Activated naive CD8-positive, alpha-beta T cell treated with anti-CD3 and anti-CD28 coated beads, Interleukin-2, amount 50 U/mL, for 24 hours (primary cell): Measurements from ENCODE around the gene DFFA.
A peak's percentile ranks its signal among the peaks of the same experiment; 100 is the strongest.
"Not testable (repeated sequence)": the region's sequence is repeated elsewhere in the genome, so short reads cannot be mapped to it uniquely, and the experiment has no call there.

ENCODE experiments used
- ATAC-seq: fragments of 150-1000 bp; cut with Tn5 transposase; one replicate; pipeline ENCODE4 v1.10.0; 2021
- DNase-seq: peaks from one replicate; pipeline ENCODE4 v3.0.0; 2021
- H3K27ac Mint-ChIP-seq: one replicate; pipeline ENCODE4 v1.8.0; 2021; ENCODE audit warnings: mild to moderate bottlenecking, mixed read lengths
- H3K27me3 Mint-ChIP-seq: one replicate; pipeline ENCODE4 v1.8.0; 2021; ENCODE audit warnings: mixed read lengths
- H3K36me3 Mint-ChIP-seq: one replicate; pipeline ENCODE4 v1.8.0; 2021; ENCODE audit warnings: low read depth, mixed read lengths
- H3K4me1 Mint-ChIP-seq: one replicate; pipeline ENCODE4 v1.8.0; 2021; ENCODE audit warnings: mixed read lengths
- H3K4me3 Mint-ChIP-seq: one replicate; pipeline ENCODE4 v1.8.0; 2021; ENCODE audit warnings: mild to moderate bottlenecking, moderate library complexity, mixed read lengths
- H3K9me3 Mint-ChIP-seq: one replicate; pipeline ENCODE4 v1.8.0; 2021; ENCODE audit warnings: mixed read lengths

DFFA gene

DNA sequence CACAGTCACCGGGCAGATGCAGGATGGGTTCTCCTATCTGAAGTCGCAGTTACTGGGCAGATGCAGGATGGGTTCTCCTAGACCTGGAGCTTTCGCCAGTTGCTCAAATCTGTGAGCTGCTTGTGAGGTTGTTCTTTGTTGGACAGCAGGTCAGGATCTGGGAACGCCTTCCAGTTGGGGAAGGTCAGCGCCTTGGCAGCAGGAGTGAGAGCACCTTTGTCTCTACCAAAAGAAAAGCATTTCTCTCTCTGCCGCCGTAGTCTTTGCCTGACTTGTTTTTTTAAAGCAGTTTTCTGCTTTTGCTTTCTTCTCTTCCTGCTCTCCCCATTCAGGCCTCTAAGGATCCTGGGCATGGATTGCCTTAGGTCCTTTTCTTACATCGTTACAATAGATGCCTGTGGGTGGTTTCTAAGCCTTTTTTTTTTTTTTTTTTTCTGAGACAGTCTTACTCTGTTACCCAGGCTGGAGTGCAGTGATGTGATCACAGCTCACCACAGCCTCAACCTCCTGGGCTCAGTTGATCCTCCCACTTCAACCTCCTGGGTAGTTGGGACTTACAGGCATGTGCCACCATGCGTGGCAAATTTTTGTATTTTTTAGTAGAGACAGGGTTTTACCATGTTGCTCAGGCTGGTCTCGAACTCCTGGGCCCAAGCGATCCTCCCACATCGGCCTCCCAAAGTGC, 18.1 kb upstream of the DFFA start:
- no peak for ATAC-seq
- Mint-ChIP-seq H3K27me3 (no peaks in the 10 kb centered on the region), H3K4me3 (no peak overlapping the region), H3K27ac (no peak overlapping the region), H3K36me3 (peaks cover 6% of the 10 kb centered on the region), H3K9me3 (no peaks in the 10 kb centered on the region), H3K4me1 (peaks cover 24% of the 10 kb centered on the region)
- DNase-seq: no peak

GRCh38 chr1:10489291-10490055, 17.1 kb upstream of the DFFA start:
- peaks cover 14% of the 10 kb centered on the region for H3K4me1 Mint-ChIP-seq
- no peak overlapping the region for H3K27ac Mint-ChIP-seq
- DNase-seq (no peak), ATAC-seq (peak; percentile 54)
- H3K9me3 Mint-ChIP-seq: no peaks in the 10 kb centered on the region
- no peaks in the 10 kb centered on the region for H3K27me3 Mint-ChIP-seq
- H3K36me3 Mint-ChIP-seq: peaks cover 6% of the 10 kb centered on the region
- H3K4me3 Mint-ChIP-seq: no peak overlapping the region

- peaks cover 6% of the 10 kb centered on the region for H3K4me1 Mint-ChIP-seq
- H3K27me3 Mint-ChIP-seq: no peaks in the 10 kb centered on the region
- DNase-seq (no peak), ATAC-seq (no peak)
- no peaks in the 10 kb centered on the region for H3K9me3 Mint-ChIP-seq
- no peak overlapping the region for H3K4me3 Mint-ChIP-seq
- H3K27ac Mint-ChIP-seq: no peak overlapping the region
- peaks cover 6% of the 10 kb centered on the region for H3K36me3 Mint-ChIP-seq
Measured at GRCh38 chr1:10484521-10484920, 12.2 kb upstream of the DFFA start.

DNA sequence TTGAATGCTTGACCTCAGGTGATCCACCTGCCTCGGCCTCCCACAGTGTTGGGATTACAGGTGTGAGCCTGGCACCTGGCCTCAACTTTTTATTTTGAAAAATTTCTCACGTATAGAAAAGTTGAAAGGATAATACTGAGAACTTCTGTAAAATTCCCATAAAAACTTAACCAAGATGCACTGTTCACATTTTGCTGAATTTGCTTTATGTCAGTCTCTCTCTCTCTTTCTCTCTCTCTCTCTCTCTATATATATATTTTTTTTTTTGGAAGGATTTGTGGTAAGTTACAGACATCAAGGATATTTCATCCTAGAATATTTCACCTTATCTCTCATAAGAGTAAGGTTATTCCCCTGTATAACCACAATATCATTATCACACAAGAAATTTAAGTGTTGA, 8.3 kb upstream of the DFFA start:
- no peaks in the 10 kb centered on the region for H3K27me3 Mint-ChIP-seq
- no peak overlapping the region for H3K4me3 Mint-ChIP-seq
- peaks cover 12% of the 10 kb centered on the region for H3K4me1 Mint-ChIP-seq
- H3K27ac Mint-ChIP-seq: no peak overlapping the region
- ATAC-seq (no peak), DNase-seq (no peak)
- no peaks in the 10 kb centered on the region for H3K9me3 Mint-ChIP-seq
- H3K36me3 Mint-ChIP-seq: peaks cover 5% of the 10 kb centered on the region

GRCh38 chr1:10479296-10479695, 7.0 kb upstream of the DFFA start:
- no peak overlapping the region for H3K27ac Mint-ChIP-seq
- no peaks in the 10 kb centered on the region for H3K9me3 Mint-ChIP-seq
- H3K4me1 Mint-ChIP-seq: peaks cover 21% of the 10 kb centered on the region
- H3K36me3 Mint-ChIP-seq: peaks cover 3% of the 10 kb centered on the region
- no peak for ATAC-seq
- no peak for DNase-seq
- no peak overlapping the region for H3K4me3 Mint-ChIP-seq
- H3K27me3 Mint-ChIP-seq: no peaks in the 10 kb centered on the region

DNA sequence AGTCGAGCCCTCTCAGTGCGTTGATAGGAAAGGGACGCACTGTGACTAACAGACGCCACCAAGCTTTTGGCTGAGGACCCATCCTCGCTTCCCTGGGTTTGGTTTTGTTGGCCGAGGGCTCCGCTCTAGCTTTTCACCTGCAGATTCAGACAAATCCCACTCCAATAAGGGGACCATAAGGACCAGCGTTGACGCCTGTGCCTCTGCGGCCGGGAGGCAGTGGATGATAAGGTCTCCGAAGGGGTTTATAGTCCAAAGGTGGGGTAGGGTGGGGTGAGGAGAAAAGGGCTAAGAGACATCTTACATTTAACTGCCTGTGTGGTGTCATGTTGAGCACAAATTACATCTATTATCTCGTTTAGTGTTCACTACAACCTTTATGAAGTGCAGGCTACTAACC, 3.2 kb upstream of the DFFA start:
- Mint-ChIP-seq H3K4me1 (peaks cover 49% of the 10 kb centered on the region), H3K36me3 (peaks cover 9% of the 10 kb centered on the region), H3K9me3 (no peaks in the 10 kb centered on the region), H3K27ac (peak overlapping the region; percentile 86), H3K4me3 (peak overlapping the region; percentile 96), H3K27me3 (no peaks in the 10 kb centered on the region)
- ATAC-seq: no peak
- DNase-seq: no peak

DNA sequence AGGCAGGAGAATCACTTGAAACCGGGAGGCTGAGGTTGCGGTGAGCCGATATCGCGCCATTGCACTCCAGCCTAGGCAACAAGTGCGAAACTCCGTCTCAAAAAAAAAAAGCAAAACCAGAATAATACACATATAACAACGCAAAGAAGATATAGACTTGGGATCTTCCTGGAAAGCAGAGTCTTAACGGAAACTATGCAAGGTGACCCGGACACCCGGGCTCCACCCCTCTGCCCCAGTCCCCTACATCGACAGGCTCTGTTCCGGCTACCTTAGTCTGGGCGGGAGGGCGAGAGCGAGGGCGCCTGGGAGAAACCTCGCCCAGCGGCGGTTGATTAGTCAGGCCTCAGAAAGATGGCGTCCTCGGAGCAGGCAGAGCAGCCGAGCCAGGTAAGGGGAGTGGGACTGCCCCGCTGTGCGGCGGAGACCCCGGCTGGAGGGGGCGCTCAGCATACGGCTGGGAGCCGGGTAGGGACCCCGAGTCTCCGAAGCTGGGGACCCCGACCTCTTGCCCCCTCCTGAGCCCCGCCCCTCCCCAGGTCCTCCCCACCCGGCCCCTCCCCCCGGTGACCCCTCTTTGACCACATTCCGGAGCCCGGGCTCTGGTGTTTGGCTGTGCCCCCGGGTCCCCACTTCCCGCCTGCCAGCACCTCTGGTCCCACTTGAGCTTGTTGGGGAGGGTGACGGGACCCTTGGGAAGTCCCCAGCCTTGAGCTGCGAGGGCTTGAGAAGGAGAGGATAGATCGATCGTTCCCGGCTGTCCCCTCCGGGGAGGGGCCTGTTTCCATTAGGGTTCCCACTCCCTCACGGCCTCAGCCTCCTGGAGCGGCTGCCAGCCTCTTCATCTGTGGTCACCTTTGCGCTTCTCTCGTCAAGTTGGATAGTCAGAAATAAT, 2.5 kb upstream of the DFFA start, which contains the start of gene PEX14:
Gene PEX14, plus strand, starts transcription at position 338 of the 895 bp plus-strand sequence. Its CDS starts 17 bp downstream, at position 355.
- DNase-seq: peak; percentile 88
- no peaks in the 10 kb centered on the region for H3K9me3 Mint-ChIP-seq
- H3K4me1 Mint-ChIP-seq: peaks cover 50% of the 10 kb centered on the region
- H3K27me3 Mint-ChIP-seq: no peaks in the 10 kb centered on the region
- peak within 1 kb of the TSS; percentile 87 for H3K27ac Mint-ChIP-seq
- ATAC-seq: peak; percentile 88
- peak within 1 kb of the TSS; percentile 96 for H3K4me3 Mint-ChIP-seq
- H3K36me3 Mint-ChIP-seq: peaks cover 9% of the 10 kb centered on the region

DNA sequence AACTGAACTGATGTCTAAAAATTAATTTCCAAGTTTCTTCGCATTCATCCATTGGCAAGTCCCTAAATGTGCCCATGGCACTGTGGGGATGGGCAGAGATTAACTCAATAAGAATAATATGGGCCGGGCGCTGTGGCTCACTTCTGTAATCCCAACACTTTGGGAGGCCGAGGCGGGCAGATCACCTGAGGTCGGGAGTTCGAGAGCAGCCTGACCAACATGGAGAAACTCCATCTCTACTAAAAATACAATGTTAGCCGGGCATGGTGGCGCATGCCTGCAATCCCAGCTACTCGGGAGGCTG, 1.9 kb upstream of the DFFA start:
- H3K4me3 Mint-ChIP-seq: peak overlapping the region; percentile 96
- H3K27me3 Mint-ChIP-seq, ATAC-seq, H3K36me3 Mint-ChIP-seq, H3K9me3 Mint-ChIP-seq, DNase-seq: not testable (repeated sequence)
- peak overlapping the region; percentile 87 for H3K27ac Mint-ChIP-seq
- peaks cover 50% of the 10 kb centered on the region for H3K4me1 Mint-ChIP-seq

DNA sequence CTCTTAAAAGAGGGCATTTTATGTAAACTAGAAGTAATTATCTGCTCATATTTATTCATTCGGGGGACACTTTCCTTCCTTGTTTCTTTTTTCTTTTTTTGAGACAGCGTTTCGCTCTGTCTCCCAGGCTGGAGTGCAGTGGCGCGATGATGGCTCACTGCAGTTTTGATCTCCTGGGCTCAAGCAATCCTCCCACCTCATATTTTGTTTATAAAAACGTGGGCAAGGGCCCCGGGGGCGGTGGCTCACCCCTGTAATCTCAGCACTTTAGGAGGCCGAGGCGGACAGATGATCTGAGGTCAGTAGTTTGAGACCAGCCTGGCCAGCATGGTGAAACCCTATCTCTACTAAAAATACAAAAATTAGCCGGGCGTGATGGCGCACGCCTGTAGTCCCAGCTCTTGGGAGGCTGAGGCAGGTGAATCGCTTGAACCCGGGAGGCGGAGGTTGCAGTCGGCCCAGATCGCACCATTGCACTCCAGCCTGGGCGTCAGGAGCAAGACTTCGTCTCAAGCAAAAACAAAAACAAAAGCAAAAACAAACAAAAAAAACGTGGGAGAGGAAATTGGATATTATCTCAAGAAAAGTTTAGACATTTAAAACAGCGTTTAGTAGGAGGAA, 926 bp upstream of the DFFA start:
- no peaks in the 10 kb centered on the region for H3K9me3 Mint-ChIP-seq
- ATAC-seq (no peak), DNase-seq (no peak)
- no peaks in the 10 kb centered on the region for H3K27me3 Mint-ChIP-seq
- H3K36me3 Mint-ChIP-seq: peaks cover 17% of the 10 kb centered on the region
- peak overlapping the region; percentile 97 for H3K27ac Mint-ChIP-seq
- H3K4me1 Mint-ChIP-seq: peaks cover 50% of the 10 kb centered on the region
- peak overlapping the region; percentile 98 for H3K4me3 Mint-ChIP-seq

DNA sequence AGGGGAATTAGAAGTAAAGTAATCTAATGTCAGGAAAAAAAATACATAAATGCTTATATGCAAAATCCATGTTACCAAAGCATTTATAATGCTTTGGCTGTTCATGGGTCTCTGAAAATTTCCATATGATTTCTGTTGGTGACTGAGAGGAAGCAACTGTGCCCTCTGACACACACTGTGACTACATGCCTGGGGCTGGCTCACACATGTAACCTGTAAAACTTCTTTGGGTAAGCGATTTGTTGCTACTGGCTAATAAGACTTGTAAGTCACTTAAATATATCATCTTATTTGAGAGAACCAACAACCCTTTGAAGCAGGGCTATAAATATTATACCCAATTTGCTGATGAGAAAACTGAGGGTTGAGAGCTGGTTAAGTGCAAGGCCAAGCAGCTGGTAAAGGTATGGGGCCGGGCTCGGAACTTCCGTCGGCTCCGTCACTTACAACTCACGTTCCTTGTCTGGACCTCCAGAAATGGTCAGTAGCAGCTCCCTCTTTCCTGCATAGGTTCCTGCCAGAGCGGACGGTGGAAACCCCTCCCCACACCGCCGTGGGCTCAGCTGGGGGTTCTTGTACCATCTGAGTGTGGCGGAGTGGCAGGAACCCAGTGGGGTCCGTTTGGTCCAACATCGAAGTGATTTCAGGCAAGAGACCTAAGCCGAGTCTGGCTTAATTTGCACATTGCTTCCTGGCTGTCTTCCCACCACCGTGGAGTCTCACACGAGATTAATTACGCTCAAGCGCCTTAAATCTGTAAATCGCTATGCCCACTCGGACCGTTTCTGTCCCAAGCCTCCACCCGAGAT, 714 bp downstream of the DFFA start:
- DNase-seq (no peak), ATAC-seq (no peak)
- H3K4me1 Mint-ChIP-seq: peaks cover 48% of the 10 kb centered on the region

DNA sequence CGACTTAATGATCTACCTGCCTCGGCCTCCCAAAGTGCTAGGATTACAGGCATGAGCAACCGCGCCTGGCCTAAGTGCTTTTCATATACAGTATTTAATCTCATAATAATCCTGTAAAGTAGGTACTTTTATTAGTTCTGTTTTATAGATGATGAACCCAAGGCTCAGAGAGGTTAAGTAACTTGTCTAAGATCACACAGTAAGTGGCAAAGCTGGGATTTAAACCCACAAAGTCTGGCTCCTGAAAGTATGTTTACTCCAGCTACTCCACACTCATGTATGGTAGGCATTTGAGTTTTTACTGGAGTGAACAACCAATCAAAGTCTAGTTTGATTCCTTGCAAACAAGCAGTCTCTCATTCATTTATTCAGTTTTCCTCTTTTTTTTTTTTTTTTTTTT, 2.3 kb downstream of the DFFA start:
- Mint-ChIP-seq H3K4me1 (peaks cover 34% of the 10 kb centered on the region), H3K27ac (no peak overlapping the region), H3K4me3 (no peak overlapping the region), H3K27me3 (no peaks in the 10 kb centered on the region), H3K9me3 (no peaks in the 10 kb centered on the region), H3K36me3 (peaks cover 35% of the 10 kb centered on the region)
- ATAC-seq: no peak
- DNase-seq: no peak

More for the DNA sequence above, 714 bp downstream of the DFFA start:
- H3K27me3 Mint-ChIP-seq: no peaks in the 10 kb centered on the region
- H3K4me3 Mint-ChIP-seq: peak overlapping the region; percentile 98
- no peaks in the 10 kb centered on the region for H3K9me3 Mint-ChIP-seq
- peaks cover 30% of the 10 kb centered on the region for H3K36me3 Mint-ChIP-seq
- peak overlapping the region; percentile 97 for H3K27ac Mint-ChIP-seq

DNA sequence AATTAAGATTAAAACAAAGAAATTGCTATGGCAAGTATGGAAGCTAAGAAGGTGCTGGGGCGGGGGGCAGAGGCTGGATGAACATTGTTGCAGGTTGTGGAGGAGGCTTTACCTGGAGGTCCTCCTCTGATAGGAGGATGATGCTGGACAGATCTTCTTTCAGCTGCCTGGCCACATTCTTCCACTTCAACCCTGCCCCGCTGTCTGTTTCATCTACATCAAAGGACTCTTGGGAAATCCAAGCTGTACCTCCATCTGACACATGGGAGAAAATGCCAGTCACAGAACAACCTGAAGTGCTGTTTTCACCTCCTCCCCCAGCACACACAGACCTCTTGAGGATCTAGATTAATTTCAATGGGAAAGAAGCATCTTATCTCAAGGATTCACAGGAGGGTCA, 5.3 kb downstream of the DFFA start:
- Mint-ChIP-seq H3K36me3 (peaks cover 50% of the 10 kb centered on the region), H3K9me3 (no peaks in the 10 kb centered on the region), H3K27ac (no peak overlapping the region), H3K4me3 (no peak overlapping the region), H3K27me3 (no peaks in the 10 kb centered on the region), H3K4me1 (peaks cover 10% of the 10 kb centered on the region)
- ATAC-seq (no peak), DNase-seq (no peak)

GRCh38 chr1:10459184-10459583, 13.1 kb downstream of the DFFA start:
- Mint-ChIP-seq H3K4me3 (no peak overlapping the region), H3K27me3 (no peaks in the 10 kb centered on the region), H3K27ac (no peak overlapping the region), H3K9me3 (no peaks in the 10 kb centered on the region), H3K4me1 (no peaks in the 10 kb centered on the region), H3K36me3 (peaks cover 41% of the 10 kb centered on the region)
- ATAC-seq (no peak), DNase-seq (no peak)

- no peaks in the 10 kb centered on the region for H3K9me3 Mint-ChIP-seq
- no peak overlapping the region for H3K4me3 Mint-ChIP-seq
- ATAC-seq: no peak
- H3K4me1 Mint-ChIP-seq: no peaks in the 10 kb centered on the region
- H3K36me3 Mint-ChIP-seq: peaks cover 32% of the 10 kb centered on the region
- DNase-seq: no peak
- H3K27me3 Mint-ChIP-seq: no peaks in the 10 kb centered on the region
- H3K27ac Mint-ChIP-seq: no peak overlapping the region
Measured at GRCh38 chr1:10457875-10458274, 14.5 kb downstream of the DFFA start.
